Activated CD4-positive, alpha-beta T cell treated with anti-CD3 and anti-CD28 coated beads for 4 hours (primary cell): ENCODE data around the gene QSER1.
"Not testable (repeated sequence)": the region's sequence is repeated elsewhere in the genome, so short reads cannot be mapped to it uniquely, and the experiment has no call there.

Source experiments
- DNase-seq, 2 donors: peaks; one replicate each; pipeline ENCODE4 v3.0.0-alpha.2; 2020

QSER1 gene

DNA sequence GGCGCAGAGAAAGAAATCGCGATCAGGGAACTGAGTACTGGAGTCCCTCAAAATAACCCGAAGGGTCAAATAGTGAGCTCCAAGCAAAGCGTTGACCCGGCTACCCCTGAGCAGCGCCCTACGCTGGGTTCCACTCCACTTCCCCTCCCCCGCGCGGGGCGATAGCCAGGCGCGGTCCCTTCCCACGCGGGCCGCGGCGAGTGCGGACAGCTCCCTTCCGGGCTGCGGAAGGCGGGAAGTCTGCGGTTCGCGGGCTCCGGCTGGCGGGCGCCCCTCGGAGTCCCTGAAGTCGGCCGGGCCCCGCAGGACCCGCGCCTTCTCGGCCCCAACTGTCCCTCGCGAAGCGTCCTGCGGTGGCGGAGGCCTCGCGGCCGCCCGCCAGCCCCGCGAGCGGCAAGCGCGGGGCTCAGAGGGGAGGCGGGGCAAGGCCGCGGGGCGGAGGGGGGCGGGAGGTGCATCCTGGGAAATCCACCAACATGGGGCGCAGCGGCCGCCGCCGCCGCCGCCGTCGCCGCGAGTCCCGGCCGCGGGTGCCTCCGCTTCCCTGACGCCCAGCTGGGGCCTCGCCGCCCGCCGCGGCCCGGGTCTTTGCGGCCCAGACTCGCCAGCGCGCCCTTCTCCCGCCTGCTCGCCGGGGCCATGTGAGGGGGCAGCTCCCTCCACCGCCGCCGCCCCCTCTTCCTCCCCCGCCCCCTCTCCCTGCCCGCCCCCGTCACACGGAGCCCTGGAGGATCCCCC is at the start of gene QSER1:
TSS of gene QSER1 (plus strand) at position 457 of the 738 bp plus-strand sequence. CDS start 315 bp downstream, outside the sequence.
- DNase-seq: peak; percentile 66 to 73

DNA sequence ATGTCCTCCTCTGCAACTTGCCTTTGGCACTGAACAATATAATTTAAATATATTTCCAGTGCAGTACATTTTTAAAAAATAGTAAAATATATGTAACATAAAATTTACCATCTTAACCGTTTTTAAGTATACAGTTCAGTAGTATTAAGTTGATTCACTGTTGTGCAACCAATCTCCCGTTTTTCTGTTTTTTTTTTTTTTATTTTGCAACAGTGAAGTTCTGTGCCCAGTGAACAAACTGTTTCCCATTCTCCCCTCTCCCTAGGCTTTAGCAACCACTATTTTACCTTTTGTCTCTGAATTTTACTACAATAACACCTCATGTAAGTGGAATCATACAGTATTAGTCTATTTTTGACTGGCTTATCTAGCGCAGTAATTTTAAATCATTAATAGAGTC is 49.1 kb upstream of the QSER1 start:
- no peak for DNase-seq

DNA sequence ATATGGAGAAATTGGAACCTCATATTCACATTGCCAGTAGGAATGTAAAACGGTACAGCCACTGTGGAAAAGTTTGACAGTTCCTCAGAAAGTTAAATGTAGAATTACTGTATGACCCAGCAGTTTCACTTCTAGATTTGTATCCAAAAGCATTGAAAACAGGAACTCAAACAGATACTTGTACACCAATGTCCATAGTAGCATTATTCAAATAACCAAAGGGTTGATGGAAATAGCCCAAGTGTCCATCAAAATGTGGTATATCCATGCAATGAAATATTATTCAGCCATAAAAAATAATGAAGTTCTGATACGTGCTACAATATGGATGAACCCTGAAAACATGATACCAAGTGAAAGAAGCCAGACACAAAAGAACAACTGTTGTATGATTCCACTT is 45.1 kb upstream of the QSER1 start:
- no peak for DNase-seq

DNA sequence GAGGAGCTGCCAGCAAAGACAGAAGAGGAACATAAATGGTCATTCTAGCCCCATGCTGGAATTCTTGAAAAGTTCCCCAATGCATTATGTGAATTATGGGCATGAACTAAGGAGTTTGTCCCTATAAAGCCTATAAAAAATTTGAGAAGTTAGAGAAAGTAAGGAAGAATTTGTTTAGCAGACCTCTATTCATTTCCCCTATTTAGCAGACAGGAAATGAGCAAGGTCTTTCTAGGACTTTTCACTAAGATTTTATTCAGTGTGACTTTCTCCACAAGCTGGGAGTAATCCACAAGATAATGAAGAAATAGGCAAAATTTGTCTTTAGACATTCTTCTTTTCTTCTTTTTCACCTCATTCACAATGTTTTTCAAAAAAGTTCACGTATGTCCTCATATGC is 42.9 kb upstream of the QSER1 start:
- no peak for DNase-seq

DNA sequence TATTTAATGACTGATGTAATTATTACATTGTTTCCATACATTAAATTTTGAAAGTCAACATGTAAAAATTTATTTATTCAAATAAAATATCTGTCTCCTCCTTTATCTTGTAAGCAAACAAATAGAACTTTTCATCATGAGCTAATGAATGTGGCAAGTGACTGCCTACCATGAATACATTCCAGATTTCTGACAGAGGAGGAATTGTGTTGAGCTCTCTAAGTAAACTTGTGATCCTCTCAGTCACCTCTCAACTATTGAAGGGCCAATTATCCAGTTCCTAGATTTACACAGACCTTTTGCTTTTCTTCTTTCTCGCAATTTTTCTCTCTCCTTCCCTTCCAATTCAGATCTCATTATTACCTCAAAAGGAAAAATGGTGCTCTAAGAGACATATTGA is 41.4 kb upstream of the QSER1 start:
- DNase-seq: no peak

DNA sequence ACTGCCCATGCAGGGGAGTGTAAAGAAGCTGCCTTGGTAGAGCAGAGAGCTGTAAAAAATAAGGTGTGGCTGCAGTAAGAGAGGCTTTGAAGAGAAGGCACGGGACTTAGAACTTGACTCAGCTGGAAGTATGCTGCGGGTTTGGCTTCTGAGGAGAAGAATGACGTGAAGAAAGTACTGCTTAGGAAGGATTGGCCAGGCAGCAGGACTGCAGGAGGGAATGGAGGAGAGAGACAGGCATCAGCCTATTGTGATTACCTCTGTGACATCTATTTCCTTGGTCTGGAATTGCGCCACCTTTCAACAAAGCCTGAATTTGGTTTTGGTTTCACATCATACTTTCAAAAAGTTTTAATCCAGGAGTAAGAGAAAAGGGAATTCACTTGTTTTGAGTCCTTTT is 40.4 kb upstream of the QSER1 start:
- DNase-seq: no peak

DNA sequence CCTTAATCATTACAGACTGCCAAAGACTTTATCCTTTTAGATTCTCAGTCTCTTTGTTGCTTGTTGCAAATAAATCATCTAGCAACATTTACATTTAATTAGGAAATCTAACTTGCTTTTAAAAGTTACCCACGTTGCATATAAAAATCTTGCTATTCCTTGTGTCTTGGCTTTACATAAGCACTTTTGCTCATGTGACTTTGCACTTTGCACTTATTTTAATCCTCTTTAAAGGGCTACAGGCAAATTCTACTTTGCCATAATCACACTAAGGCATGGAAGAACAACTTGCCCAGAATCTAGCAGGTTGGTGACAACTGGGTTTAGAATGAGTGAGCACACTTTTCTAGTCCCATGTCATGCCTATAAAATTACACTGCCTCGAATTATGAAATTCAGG is 37.0 kb upstream of the QSER1 start:
- DNase-seq: no peak

DNA sequence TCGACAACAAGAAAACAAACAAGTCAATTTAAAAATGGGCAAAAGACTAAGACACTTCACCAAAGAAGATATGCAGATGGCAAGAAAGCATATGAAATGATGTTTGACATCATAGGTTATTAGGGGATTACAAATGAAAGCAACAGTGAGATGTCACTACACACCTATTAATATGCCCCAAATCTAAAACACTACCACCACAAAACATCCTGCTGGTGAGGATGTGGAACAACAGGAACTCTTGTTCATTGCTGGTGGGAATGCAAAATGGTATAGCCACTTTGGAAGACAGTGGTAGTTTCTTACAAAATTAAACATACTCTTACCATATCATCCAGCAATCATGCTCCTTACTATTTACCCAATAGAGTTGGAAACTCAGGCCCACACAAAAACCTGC is 33.9 kb upstream of the QSER1 start:
- DNase-seq: no peak

DNA sequence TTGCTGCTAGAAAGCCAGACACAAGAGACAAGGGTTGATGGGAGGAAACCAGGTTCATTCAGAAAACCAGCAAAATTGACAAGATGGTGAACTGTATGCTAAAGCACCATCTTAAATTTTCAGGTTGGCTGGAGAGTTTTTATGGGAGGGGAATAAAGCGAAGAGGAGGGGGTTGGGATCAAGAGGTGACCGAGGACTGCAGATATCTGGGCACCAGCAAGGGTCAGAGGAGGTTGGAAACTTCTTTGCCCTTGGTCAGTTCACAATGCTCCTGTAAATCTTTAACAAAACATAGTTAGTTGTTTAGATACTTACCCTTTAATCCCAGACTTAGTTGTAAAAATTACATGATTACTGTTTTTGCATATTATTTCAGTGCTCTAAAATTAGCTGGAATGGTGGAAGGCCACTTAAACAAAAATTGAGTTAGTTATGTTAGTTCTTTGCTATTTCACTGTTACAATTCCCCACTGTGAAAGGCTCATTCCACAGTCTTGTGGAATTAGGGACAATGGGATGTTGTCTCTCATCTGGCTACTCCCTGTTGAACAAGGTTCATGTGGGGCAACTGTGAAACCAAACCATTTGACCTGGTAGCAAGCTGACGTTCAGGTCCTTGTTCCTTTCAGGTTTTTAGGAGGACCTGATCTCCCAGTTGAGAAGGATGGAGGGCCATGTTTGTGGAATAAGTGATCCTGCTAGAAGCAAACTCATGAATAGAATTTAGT is 30.6 kb upstream of the QSER1 start:
- no peak for DNase-seq

DNA sequence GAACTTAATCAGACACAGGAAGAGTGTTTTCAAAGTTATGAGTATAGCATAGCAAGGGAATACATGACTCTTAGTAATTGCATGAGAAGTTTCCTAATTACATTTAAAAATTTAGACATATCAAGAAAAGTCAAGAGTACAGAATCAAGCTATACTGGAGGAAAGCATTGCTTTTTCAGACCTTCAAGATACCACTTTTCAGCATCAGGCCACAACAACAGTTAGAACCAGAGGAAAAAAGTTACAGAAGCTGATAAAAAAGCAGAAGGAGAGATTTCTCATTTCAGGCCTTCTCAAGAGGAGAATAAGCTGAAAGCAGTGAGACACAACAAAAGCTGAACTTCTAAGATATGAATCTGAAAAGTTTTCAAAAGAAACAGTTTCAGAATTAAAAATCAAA is 28.1 kb upstream of the QSER1 start:
- DNase-seq: no peak

DNA sequence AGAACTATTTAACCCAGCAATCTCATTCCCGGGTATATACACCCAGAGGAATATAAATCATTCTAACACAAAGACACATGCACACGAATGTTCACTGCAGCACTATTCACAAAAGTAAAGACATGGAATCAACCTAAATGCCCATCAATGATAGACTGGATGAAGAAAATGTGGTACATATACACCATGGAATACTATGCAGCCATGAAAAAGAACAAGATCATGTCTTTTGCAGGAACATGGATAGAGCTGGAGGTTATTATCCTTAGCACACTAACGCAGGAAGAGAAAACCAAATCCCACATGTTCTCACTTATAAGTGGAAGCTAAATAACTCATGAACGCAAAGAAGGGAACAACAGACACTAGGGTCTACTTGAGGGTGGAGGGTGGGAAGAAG is 23.9 kb upstream of the QSER1 start:
- DNase-seq: not testable (repeated sequence)

DNA sequence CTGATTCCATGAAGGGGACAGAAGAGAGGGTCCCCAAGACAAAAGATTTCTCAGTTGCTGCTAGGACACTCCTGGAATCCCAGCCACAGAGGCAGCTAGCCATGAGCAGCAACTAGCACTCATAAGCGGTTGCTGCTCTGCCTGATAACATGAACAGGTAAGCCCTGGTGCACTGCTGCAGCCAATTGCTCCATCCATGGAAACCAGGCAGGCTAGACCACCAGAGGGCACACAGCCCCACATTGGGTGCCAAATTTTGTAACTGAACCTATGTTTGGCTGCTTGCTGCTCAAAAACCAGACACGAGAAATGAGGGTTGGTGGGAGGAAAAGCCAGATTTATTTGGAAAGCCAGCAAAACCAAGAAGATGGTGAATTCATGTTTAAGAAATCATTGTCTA is 21.9 kb upstream of the QSER1 start:
- peak; percentile 13 to 37 for DNase-seq

DNA sequence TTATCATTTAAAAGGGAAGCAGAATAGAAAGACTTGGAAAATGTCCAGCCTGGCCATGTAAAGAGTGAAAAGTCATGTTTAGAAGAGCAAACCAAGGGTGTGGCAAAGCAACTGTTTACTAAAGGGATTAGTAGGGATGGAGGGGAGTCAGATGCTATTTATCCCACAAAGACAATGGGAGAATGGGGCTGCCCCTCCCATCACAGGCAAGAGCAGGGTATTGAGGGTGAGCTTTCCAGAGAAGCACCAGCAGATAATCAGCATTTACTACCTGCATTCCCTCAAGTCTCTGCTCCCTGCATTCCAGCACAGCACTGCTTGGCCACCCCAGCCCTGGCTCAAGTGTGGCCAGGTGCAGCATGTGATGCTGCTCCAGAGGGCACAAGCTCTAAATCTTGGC is 18.5 kb upstream of the QSER1 start:
- no peak for DNase-seq

DNA sequence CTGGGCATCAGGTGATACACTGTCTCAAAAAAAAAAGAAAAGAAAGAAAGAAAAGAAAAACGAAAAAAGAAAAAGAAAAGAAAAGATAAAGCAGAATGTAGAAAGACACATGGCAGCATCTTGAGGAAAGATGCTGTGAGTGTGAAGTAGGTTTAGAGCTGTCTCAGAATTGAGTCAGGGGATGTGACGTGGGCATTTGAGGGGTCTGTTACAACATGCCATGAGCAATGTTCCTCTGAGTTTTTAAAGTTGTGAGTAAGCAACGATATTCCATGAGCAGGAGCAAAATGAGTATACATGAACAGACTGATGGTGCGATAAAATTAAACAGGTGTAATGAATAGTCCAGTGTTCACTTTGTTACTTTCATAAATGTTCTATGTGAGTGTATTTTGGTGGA is 11.3 kb upstream of the QSER1 start:
- no peak for DNase-seq

DNA sequence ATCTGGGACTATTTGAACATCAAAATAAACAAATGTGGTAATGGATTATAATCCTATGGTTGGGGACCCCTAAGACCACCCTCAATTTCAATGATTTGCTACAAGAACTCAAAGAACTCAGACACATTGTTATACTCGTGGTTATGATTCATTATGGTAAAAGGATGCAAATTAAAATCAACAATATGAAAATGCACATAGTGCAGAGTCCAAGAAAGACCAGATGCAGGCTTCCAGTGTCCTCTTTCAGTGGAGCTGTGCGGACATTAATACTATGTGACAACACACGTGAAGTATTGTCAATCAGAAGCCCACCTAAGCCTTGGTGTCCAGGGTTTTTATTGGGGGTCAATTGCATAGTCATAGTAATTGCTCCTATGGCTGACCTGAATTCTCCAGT is 9.2 kb upstream of the QSER1 start:
- DNase-seq: no peak

DNA sequence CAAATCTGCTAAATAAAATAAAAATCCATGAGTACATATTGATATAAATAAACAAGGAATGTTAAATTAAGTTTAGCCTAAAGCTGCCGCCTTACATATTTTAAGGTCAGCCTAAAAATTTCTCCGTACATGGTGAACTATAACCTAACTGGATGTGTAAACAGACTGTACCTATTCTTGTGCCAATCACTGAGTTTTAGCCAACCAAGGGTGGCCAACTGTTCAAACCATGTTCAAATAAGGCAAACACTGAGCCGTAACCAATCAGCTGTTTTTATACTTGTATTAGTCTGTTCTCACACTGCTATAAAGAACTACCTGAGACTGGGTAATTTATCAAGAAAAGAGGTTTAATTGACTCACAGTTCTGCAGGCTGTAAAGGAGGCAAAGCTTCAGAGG is 8.6 kb upstream of the QSER1 start:
- DNase-seq: no peak

DNA sequence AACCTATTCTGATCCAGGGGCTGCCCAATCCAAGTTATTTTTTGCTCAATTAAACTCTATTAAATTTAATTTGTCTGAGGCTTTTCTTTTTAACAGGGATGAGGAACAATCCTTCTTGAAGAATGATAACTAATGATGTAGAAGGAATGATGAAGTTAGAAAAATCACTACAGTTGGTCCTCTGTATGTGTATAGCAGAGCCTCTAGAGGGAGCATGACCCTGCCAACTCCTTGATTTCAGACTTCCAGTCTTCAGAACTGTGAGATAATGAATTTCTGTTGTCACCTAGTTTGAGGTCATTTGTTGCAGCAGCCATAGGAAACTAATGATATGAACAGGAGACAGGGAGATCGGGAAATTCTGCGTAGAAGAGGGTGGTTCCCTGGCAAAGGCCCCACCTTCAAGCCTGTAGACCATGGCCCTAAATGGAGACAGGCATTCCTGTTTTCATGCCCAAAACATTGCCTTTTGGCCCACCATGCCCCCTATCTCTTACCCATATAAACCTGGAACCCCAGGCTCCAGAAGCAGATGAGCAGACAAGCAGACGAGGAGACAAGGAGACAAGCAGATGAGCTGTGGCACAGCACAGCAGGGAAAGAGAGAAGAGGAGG is 7.7 kb upstream of the QSER1 start:
- DNase-seq: no peak

DNA sequence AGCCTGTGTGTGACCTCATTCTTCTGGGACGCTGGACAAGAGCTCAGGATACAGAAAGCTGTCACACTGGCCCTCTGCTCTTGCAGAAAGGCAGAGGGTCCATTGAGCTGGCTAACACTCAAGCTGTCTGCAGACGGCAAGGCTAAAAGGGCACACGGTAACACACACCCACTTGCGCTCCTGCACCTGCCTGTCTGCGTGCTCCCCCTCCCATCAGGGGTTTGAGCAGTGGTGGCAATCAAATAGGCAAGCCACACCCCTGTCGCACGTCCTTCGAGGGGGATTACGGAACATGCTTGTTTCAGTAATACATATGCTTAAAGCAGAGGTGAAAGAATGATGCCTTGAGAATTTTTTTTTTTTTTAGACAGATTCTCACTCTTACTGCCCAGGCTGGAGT is 7.1 kb upstream of the QSER1 start:
- DNase-seq: no peak

DNA sequence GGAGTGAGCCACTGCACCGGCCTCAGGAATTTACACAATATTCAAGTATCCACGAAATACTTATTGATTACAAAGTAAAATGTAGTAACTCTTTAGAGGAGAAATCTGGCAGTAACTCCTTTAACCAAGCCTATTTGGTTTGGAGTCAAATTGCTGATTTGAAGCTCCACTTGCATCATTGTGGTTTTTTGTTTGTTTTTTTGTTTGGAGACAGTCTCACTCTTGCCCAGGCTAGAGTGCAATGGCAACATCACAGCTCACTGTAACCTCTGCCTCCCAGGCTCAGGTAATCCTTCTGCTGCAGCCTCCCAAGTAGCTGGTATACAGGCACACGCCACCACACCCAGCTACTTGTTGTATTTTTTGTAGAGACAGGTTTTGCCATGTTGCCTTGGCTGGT is 6.4 kb upstream of the QSER1 start:
- no peak for DNase-seq

DNA sequence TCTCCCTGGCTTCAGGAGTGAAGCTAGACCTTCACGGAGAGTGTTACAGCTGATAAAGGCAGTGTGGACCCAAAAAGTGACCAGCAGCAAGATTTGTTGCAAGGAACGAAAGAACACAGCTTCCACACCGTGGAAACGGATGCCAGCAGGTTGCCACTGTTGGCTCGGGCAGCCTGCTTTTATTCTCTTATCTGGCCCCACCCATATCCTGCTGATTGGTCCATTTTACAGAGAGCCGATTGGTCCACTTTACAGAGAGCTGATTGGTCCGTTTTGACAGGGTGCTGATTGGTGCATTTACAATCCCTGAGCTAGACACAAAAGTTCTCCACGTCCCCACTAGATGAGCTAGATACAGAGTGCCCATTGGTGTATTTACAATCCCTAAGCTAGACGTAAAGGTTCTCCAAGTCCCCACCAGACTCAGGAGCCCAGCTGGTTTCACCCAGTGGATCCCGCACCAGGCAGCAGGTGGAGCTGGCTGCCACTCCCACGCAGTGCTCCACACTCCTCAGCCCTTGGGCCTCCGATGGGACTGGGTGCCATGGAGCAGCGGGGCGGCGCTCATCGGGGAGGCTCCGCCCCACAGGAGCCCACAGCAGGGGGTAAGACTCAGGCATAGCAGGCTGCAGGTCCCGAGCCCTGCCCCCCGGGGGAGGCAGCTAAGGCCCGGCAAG is 4.8 kb upstream of the QSER1 start:
- DNase-seq: not testable (repeated sequence)

DNA sequence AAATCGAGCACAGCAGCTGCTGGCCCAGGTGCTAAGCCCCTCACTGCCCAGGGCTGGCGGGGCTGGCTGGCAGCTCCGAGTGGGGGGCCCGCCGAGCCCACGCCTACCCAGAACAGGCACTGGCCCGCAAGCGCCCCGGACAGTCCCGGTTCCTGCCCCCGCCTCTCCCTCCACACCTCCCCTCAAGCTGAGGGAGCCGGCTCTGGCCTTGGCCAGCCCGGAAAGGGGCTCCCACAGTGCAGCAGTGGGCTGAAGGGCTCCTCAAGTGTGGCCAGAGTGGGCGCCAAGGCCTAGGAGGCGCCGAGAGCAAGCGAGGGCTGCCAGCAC is 4.3 kb upstream of the QSER1 start:
- DNase-seq: not testable (repeated sequence)

DNA sequence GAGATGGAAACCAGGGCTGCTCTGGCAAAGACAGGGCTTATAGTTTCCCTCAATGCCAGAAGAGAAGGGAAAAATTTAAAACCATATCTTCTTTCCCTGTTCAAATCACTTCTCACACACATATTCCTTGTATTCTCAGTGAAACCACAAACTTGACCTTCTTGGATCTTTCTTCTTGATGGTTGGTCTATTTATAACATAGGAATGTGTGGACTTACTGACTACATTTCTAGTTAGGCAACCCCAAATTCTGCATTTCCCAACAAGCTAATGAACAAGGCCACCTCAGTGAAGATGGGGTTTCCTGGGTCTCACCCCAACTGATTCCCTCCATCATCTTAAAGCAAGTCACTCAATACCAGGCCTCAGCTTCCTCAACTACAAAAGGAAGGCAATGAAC is 3.8 kb upstream of the QSER1 start:
- no peak for DNase-seq

DNA sequence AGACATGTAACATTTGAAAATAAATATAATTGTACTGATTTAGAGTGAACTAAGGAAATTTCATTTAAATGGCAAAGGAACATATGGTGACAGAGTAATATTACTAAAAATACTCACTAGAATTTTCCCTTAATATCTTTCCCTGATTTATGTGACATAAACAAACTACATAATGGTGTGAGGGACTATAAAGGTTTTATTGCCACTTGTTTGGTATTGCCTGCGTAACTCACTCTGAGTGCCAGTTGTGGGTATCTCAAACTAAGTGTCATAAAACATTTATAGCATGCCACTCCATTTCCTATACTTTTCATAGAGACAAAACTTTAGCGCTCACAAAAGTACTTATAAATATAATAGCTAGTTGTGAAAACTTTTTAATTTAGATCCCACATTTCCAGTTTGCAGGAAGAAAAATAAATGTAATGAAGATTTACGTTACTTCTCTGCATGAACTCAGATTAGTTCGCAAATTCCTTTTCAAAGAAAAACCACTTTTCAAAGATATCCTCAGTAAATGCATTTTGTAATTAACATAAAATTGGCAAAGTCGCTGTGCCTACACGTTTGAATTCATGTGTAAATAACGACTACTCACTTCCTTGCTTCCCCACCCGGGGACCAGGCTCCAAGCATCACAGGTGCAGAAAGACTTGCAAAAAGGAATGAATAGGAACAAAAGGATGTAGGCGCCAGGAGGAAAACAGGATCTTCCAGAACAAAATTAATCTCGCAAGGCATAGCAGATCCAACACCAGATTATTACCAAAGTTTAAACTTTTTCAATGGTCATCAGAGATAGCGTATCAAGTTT is 1.6 kb upstream of the QSER1 start:
- DNase-seq: no peak
